ENCODE measurements around the gene RDH13.
"Not testable (repeated sequence)": the region's sequence is repeated elsewhere in the genome, so short reads cannot be mapped to it uniquely, and the experiment has no call there.

RDH13 gene

DNA sequence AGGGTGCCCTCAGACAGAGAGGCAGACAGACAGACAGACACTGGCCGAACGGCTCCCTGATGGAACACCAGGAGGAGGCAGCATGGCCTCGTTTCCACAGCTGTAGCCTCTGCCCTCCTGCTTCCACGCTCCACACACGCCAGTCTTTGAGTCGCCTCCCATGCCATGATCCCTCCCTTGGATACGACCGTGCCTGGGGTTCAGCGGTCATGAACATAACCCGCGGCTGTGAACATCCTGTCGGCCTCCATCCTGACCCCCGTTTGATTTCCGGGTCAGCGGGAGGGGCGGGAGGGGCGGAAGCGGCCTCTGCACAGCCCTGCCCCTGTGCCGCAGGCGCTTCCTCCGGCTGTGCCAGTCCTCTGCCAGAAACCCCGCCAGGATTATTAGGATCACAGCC, 48.2 kb downstream of the RDH13 start:
- DNase-seq (ENCODE audit: low read depth) = no peak

DNA sequence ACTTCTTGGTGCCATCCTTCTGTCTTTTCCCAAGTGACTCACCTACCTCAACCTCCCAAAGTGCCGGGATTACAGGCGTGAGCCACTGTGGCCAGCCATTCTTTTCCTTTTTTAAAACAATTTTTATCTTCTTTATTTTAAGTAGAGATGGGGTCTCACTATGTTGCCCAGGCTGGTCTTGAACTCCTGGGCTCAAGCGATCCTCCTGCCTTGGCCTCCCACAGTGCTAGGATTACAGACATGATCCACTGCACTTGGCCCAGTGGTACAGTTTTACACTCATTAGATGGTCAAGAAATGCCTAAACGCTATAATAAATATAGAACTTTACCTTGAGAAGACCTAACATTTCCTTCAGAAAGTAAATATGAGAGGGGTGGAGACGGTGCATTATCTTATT, 49.4 kb downstream of the RDH13 start:
- no peak for DNase-seq (ENCODE audit: low read depth)

DNA sequence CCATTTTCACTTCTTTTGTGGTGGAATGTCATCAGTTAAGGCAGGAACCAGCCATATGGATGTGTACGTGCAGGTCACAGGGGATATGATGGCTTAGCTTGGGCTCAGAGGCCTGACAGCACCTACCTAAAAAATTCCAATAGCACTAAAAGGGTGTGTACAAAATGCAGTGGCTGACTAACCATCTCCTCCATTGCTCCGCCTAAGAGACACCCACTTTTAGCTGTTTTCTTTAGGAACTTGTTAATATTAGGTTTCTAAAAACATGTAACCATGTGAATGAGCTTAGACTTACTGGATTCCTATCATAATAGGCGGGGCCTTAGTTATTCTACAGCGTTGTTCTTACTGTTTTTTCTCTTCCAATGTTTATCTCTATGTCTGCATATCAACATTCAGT, 50.6 kb downstream of the RDH13 start:
- no peak for DNase-seq (ENCODE audit: low read depth)

DNA sequence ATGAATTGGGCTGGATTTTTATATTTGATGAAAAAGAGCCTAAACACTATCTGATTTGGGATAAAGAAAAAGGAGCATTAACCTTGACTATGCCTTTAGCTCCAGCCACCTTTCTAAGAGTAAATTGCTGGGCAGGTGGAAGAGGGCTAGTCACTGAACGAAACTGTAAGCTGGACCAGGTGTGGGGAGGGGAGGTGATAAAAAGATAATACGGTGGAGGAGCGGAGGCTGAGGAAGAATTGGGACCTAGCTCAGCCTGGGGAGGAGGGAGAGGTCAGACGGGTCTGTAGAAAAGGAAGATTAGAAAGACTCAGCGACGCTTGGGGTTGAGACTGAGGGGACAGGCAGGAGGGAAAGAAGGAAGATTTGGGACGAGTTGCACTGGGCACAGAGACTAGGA, 52.4 kb downstream of the RDH13 start:
- not testable (repeated sequence) for DNase-seq (ENCODE audit: low read depth)

- DNase-seq (ENCODE audit: low read depth) = not testable (repeated sequence)
Observed at GRCh38 chr19:55008781-55009180, 54.2 kb downstream of the RDH13 start.

- DNase-seq (ENCODE audit: low read depth) = not testable (repeated sequence)
Observed at GRCh38 chr19:55008189-55008588, 54.8 kb downstream of the RDH13 start.

GRCh38 chr19:55007537-55007936, 55.4 kb downstream of the RDH13 start:
- DNase-seq (ENCODE audit: low read depth) = not testable (repeated sequence)

DNA sequence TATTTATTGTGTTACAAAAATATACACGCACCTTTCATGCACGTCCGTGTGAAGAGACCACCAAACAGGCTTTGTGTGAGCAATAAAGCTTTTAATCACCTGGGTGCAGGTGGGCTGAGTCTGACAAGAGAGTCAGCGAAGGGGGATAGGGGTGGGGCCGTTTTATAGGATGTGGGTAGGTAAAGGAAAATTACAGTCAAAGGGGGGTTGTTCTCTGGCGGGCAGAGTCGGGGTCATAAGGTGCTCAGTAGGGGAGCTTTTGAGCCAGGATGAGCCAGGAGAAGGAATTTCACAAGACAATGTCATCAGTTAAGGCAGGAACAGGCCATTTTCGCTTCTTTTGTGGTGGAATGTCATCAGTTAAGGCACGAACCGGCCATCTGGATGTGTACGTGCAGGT, 56.2 kb downstream of the RDH13 start:
- not testable (repeated sequence) for DNase-seq (ENCODE audit: low read depth)

DNA sequence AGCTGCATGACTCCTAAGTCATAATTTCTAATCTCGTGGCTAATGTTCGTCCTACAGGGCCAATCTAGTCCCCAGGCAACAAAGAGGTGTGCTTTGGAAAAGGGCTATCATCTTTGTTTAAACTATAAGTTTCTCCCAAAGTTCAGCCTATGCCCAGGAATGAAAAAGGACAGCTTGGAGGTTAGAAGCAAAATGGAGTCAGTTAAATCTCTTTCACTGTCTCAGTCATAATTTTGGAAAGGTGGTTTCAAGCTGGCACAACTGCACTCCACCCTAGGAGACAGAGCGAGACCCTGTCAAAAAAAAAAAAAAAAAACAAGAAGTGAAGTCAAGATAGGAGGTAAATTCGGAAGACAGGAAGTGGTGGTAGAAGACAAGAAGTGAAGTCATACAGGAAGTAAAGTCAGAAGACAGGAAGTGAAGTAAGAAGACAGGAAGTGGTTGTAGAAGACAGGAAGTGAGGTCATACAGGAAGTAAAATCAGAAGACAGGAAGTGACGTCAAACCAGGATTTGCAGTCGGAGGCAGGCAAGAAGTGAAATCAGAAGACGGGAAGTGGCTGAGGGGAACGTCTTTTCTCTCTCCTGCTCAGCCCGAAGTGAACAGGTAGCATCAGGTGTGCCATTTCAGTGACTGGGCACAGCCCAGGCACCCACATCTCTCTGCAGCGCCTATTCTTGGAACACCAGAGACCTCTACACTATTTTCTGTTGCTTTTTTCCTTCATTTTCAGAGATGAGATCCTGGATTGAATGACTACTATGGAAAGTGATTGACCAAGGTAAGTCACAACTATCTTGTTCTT, 57.1 kb downstream of the RDH13 start:
- peak; percentile 19 for DNase-seq (ENCODE audit: low read depth)

DNA sequence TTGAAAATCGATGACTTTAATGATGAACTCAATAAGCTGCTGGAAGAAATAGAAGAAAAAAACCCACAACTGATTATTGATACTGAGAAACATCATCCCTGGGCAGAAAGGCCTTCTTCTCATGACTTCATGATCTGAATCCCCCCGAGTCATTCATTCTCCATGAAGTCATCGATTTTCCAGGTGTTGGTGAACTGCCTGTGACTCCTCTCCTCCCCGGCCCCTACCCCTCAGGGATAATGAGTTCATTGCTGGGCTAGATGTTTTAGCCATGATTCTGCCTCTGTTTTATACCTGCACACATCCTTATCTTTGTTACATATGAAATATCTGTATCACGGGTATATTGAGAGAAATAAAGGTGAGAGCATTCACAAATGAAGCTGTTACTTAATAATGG, 62.2 kb downstream of the RDH13 start:
- no peak for DNase-seq (ENCODE audit: low read depth)

GRCh38 chr19:54998751-54999239, 64.2 kb downstream of the RDH13 start:
- DNase-seq (ENCODE audit: low read depth) = not testable (repeated sequence)

GRCh38 chr19:54995561-54995960, 67.4 kb downstream of the RDH13 start:
- DNase-seq (ENCODE audit: low read depth) = no peak
